Liver (tissue), 3 donors: Measurements from ENCODE around the gene CST9.

Experiments used
- EGR1 ChIP-seq, 2 donors: IDR thresholded peaks; 2 replicates each; pipeline ENCODE4 v1.6.1; 2016 to 2018; ENCODE audit warnings: antibody characterized with exemption in 2 of 2, low read depth in 2 of 2
- FOXA1 ChIP-seq: IDR thresholded peaks from 2 replicates; pipeline ENCODE4 v1.6.1; 2016; ENCODE audit warnings: antibody characterized with exemption
- NR2F2 ChIP-seq: IDR thresholded peaks from 2 replicates; pipeline ENCODE4 v1.6.1; 2016; ENCODE audit warnings: antibody characterized with exemption
- RAD21 ChIP-seq, 2 donors: IDR thresholded peaks; 2 replicates each; pipeline ENCODE4 v1.6.1; 2016; ENCODE audit warnings: antibody characterized with exemption in 2 of 2, mild to moderate bottlenecking in 2 of 2
- TAF1 ChIP-seq: conservative IDR thresholded peaks from 2 replicates; pipeline ENCODE4 v1.6.1; 2016; ENCODE audit warnings: antibody characterized with exemption, mild to moderate bottlenecking
- TF ChIP-seq, protein P1 (sequence below): fragments of 150-350 bp; IDR thresholded peaks from 2 replicates; pipeline ENCODE4 v1.5.1; 2017; ENCODE audit warnings: improper control_type of control experiment, low read depth, low read length; ENCODE audit not compliant: missing input control
- TF ChIP-seq, protein P2 (sequence below): IDR thresholded peaks from 2 replicates; pipeline ENCODE4 v1.6.1; 2016; ENCODE audit warnings: antibody characterized with exemption, mild to moderate bottlenecking
- TF ChIP-seq, protein P3 (sequence below): IDR thresholded peaks from 2 replicates; pipeline ENCODE4 v1.6.1; 2016; ENCODE audit warnings: antibody characterized with exemption
- donor health status: healthy.
- donor health status: healthy.

DNA sequence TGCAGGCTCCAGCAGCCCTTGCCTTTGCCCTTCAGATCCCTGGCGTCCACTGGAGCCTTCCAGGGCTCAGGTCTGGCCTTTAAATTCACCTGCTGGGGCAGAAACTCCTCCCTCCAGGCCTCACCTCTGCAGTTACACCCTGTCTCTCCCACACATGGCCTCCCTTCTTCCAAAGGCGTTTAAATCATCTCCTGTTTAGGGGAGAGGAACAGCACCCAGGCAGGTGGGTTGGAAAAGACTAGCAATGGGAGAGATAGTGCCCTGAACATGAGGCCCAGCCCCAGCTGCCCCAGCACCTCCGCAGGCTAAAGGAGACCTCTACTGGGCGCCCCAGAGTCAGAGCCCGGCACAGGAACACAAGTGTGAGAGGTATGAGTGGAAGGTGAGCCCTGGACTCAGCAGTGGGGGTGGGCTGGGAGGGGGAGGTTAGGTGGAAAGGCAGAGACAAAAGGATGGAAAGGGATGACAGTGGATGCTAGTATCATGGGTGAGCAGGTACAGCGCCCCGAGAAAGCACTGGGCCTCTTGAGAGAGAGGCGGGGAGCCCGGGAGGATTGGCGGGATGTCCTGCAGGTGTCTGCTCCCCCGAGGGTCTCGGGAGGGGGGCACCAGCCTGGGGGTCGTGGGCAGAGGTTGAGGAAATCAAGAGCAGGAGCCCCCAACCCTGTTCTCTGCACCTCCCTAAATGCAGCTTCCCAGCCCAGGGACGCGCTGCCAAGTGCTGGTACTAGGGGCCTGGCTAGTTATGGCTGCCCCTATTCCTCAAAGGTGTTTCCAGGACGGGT, at the start of gene CST9:
- TF ChIP-seq RAD21 (IDR thresholded peaks at IDR 0.05): no peak
- TF ChIP-seq, protein P1, sequence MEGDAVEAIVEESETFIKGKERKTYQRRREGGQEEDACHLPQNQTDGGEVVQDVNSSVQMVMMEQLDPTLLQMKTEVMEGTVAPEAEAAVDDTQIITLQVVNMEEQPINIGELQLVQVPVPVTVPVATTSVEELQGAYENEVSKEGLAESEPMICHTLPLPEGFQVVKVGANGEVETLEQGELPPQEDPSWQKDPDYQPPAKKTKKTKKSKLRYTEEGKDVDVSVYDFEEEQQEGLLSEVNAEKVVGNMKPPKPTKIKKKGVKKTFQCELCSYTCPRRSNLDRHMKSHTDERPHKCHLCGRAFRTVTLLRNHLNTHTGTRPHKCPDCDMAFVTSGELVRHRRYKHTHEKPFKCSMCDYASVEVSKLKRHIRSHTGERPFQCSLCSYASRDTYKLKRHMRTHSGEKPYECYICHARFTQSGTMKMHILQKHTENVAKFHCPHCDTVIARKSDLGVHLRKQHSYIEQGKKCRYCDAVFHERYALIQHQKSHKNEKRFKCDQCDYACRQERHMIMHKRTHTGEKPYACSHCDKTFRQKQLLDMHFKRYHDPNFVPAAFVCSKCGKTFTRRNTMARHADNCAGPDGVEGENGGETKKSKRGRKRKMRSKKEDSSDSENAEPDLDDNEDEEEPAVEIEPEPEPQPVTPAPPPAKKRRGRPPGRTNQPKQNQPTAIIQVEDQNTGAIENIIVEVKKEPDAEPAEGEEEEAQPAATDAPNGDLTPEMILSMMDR: no peak
- TF ChIP-seq TAF1: no peak
- TF ChIP-seq, protein P2, sequence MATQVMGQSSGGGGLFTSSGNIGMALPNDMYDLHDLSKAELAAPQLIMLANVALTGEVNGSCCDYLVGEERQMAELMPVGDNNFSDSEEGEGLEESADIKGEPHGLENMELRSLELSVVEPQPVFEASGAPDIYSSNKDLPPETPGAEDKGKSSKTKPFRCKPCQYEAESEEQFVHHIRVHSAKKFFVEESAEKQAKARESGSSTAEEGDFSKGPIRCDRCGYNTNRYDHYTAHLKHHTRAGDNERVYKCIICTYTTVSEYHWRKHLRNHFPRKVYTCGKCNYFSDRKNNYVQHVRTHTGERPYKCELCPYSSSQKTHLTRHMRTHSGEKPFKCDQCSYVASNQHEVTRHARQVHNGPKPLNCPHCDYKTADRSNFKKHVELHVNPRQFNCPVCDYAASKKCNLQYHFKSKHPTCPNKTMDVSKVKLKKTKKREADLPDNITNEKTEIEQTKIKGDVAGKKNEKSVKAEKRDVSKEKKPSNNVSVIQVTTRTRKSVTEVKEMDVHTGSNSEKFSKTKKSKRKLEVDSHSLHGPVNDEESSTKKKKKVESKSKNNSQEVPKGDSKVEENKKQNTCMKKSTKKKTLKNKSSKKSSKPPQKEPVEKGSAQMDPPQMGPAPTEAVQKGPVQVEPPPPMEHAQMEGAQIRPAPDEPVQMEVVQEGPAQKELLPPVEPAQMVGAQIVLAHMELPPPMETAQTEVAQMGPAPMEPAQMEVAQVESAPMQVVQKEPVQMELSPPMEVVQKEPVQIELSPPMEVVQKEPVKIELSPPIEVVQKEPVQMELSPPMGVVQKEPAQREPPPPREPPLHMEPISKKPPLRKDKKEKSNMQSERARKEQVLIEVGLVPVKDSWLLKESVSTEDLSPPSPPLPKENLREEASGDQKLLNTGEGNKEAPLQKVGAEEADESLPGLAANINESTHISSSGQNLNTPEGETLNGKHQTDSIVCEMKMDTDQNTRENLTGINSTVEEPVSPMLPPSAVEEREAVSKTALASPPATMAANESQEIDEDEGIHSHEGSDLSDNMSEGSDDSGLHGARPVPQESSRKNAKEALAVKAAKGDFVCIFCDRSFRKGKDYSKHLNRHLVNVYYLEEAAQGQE: no peak
- TF ChIP-seq, protein P3, sequence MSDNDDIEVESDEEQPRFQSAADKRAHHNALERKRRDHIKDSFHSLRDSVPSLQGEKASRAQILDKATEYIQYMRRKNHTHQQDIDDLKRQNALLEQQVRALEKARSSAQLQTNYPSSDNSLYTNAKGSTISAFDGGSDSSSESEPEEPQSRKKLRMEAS: no peak
- TF ChIP-seq NR2F2: no peak
- TF ChIP-seq EGR1 (IDR thresholded peaks at IDR 0.05; ENCODE audit: low read depth in 2 of 2): no peak
- no peak for TF ChIP-seq FOXA1
